ENCODE data around the gene C15orf40. TPM values are rescaled to one million over a fixed set of nuclear protein-coding genes. Genes with fewer than 3 reads are reported as not detected.
"Not testable (repeated sequence)": the region's sequence is repeated elsewhere in the genome, so short reads cannot be mapped to it uniquely, and the experiment has no call there.

C15orf40 gene
- total RNA-seq, 1 donor from 2014 or later: 22.3 TPM

DNA sequence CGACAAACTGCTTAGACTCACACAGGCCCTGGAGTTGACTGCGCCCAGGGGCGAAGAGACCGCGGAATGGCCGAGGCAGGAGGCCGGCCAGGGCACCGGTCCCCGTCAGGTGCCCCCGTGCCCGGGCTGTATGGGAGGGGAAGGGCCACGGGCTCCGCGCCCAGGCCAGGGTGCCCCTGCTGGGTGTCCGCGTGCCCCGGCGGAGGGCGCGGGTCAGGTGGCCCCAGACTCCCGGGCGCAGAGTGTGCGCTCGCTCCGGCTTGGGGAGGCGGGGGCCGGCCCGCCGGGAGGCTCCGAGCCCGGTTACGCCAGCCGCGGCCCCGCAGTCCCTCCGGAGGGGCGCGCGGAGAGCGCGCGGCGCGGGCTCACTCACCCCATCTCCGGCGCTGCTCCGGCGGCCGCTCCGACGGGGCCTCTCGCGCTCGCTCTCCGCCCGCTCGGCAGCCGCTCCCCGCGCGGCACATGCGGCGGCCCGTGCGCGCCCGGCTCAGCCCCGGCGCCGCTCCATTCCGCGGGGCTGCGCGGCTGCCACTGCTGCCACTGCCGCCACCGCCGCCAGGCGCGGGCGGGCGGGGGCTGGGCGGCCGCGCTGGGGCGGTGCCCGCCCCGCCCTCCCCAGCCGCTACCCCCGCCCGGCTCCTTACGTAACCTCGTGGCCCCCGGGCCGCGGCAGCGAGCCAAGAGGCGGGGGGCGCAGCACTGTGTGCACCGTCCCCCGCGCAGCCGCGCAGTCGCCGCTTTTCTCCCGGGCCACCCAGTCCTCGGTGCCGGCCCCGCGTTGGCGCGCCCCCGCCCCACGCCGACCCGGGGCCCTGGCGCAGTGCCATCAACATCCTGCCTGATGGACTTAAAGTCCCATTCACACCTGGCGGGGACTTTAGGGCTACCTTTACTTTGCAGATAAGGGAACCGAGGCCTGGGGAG lies 59.0 kb downstream of the C15orf40 start, which contains the start of gene HOMER2:
HOMER2 (minus strand) TSS at position 563 of the 924 bp plus-strand sequence; CDS start at position 378, 185 bp downstream.
- DNase-seq (ENCODE audit: low spot score): no peak

DNA sequence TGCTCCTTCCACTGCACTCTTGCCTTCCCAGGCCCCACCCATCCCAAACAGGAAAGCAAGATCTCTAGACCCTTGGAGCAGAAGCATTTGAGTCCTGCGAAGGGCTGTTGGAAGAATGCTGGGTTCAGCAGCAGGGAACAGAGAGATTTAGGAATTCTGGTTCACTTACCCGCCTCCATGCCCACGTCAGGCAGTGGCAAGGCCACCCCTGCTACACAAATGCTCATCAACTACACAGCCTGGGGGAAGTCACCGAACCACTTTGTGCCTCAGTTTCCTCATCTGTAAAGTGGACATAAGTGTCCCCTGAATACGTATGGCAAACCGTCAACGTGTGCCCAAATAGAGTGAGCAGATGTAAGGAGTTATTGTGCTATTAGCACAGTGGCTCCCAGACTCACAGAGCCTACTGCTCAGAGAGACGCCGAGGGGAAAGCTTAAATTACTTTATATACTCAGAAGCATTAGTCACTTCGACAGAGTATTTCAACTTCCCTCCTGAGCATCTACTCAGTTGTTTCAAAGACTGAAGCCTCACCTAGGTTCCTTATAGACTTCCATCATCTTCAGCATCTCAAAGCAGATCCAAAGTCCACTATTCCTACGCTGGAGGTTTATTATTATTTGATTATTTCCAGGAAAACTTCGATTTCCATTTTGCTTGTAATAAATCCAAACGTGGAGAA lies 59.8 kb downstream of the C15orf40 start:
- no peak for DNase-seq (ENCODE audit: low spot score)

- DNase-seq (ENCODE audit: low spot score): no peak
These were observed 60.6 kb downstream of the C15orf40 start for GRCh38 chr15:82950746-82951370.

DNA sequence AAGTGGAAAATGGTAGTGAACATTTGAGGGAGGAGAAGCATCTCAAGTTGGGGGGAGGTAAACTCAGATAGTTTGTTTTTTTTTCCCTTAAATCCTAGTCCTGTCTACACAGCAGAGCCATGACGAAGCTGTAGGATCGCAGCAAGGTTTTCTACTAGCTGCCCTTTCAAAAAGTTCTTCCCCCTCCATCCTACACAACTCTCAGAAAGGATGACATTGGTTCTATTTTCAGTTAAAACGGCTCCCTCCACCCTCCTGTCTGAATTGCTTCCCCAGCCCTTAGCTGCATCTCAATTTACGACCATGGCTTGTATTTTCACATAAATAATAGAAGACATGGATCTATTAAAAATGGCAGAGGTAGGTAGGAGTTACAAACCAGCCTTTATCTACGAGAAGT lies 61.1 kb downstream of the C15orf40 start:
- no peak for DNase-seq (ENCODE audit: low spot score)

- DNase-seq (ENCODE audit: low spot score): no peak
These were observed 65.2 kb downstream of the C15orf40 start for GRCh38 chr15:82946155-82946701.

DNA sequence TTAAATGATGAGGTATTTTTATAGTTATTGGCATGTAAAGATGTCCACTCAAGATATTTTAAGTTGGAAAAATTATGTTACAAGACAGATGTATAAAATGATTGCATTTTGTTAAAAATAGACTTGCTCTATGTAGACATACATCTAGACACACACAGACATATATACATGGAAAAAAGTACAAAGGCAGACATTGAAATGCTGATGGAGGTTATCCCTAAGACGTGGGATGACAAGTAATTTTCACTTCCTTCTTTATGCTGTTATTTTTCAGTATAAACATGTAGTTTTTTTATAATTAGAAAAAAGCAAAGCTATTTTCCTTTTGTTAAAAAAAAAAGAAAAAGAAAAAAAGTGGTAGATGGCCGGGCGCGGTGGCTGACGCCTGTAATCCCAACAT lies 66.1 kb downstream of the C15orf40 start:
- DNase-seq (ENCODE audit: low spot score): no peak

GRCh38 chr15:82944821-82945220 lies 66.6 kb downstream of the C15orf40 start:
- no peak for DNase-seq (ENCODE audit: low spot score)

- DNase-seq (ENCODE audit: low spot score): no peak
These were observed 67.4 kb downstream of the C15orf40 start for GRCh38 chr15:82944056-82944455.

GRCh38 chr15:82943176-82943575 lies 68.3 kb downstream of the C15orf40 start:
- no peak for DNase-seq (ENCODE audit: low spot score)

GRCh38 chr15:82942691-82943090 lies 68.7 kb downstream of the C15orf40 start:
- DNase-seq (ENCODE audit: low spot score): peak; percentile 88

GRCh38 chr15:82939678-82940077 lies 71.8 kb downstream of the C15orf40 start:
- not testable (repeated sequence) for DNase-seq (ENCODE audit: low spot score)

Other genes starting within 250 kb of the C15orf40 start
- 0.09 TPM for gene FSD2, start 205.6 kb downstream of the C15orf40 start, total RNA-seq
- gene WHAMM, start 202.0 kb downstream of the C15orf40 start, total RNA-seq: 10.0 TPM
- 152 TPM for gene HOMER2, start 58.9 kb downstream of the C15orf40 start, total RNA-seq
- 22.1 TPM for gene RAMAC, start 25.4 kb downstream of the C15orf40 start, total RNA-seq
- 48.6 TPM for gene BTBD1, start 55.6 kb upstream of the C15orf40 start, total RNA-seq
- 7.2 TPM for gene TM6SF1, start 96.0 kb upstream of the C15orf40 start, total RNA-seq
- 30.3 TPM for gene HDGFL3, start 196.2 kb upstream of the C15orf40 start, total RNA-seq

All from mucosa of gallbladder (tissue), 1 donor.